ENCODE data around the gene SP2.
A peak's percentile ranks its signal among the peaks of the same experiment; 100 is the strongest.

The SP2 gene

DNA sequence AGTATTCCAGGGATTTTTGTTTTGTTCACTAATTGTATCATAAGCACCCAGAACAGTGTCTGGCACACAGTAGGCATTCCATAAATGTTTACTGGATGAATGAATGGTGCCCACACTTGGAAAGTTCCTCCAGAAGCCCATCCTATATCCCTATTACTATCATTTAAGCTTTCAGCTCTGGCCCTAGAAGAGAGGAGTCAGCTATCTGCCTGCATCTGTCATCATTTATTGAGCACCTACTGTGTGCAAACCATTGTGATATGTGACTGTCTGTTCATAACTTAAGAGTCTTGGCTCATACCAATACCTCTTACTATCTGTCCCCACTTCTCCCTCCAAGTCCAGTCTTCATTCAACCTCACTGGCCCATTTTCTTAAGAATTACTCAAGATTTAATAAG is 25.0 kb upstream of the SP2 start:
- DNase-seq, result no peak

DNA sequence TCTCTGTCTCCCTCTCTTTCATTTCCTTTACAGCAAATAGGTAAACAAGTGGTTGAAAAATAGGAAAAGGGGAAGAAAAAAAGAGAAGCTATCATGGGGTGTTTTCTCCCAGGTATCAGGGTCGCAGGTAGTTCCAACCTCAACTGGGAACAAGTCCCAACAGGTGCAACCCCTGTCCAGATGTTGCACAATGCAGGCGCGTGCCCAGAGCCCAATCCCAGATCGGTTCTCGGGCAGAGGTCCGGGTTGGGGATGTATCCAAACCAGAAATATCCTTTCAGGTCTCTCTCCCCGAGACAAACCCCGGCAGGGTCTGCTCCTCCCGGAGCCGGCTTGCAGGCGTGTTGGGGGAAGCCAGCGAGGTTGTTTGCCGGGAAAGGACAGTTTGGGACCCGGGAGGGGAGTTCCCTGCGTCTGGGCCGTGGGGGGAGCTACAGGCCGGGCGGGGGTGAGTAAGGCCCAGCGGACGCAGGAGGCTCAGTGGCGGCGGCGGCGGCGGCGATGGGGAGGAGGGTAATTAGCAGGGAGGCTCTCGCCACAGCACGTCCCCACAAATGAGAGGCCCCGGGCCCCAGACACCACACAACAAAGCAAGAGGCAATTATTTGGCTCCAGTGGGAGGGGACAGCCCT is 23.9 kb upstream of the SP2 start:
- no peak for DNase-seq

DNA sequence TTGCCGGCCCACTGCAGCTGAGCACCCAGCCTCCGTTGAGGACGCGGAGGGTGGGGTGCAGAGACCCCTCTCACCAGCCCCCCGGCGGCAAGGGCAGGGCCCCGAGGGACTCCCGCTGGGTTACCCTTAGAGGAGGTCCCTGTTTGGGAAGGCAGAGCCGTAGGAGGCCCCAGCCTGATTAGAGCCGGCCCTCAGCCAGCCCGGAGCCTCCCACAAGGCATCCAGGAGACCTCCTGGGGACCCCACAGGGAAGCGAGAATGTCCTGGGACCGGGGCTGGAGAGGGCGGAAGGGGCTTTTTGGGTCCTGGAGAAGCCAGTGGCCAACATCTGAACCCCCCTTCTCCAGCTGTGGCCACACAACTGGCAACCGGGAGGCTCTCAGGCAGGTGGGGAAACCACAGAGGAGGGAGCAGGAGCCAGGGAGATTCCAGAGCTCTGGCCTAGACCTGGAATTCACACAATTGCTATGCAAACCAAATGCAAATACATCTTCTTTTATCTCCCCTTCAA is 23.3 kb upstream of the SP2 start:
- DNase-seq, result no peak

DNA sequence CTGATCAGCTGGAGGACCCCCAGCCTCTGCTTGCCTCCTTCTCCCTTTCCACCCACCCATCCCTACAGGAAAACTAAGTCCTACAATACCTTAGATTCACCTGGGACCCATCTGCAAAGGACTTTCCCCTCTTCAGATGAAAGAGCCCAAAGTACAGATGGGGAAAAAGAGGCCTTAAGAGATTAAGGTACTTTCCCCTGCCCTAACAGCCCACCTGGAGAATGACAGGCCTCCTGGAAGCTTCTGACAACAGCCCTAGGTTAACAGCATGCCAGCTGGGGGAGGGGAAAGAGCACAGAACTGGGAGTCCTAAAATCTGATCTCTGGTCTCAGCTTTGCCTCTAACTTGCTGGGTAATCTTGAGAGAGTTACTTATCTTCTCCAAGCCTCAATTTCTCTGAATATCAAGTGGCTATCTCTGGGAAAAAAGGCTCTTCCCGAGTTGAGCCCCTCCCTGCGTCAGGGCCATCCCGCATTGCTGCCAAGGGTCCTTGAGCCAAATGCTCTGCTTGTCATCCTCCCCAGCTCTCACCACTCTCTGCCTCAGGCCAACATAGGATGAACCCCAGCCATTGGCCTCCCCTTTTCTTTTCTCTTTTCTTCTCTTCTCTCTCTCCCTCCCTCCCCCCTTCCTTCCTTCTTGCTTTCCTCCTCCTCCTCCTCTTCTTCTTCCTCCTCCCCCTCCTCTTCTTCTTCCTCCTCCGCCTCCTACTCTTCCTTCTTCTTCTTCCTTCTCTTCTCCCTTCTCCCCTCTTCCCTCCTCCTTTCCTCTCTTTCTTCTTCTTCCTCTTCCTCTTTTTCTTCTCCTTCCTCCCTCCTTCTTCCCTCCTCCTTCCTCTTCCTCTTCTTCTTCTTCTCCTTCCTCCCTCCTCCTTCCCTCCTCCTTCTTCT is 22.6 kb upstream of the SP2 start:
- DNase-seq, result no peak

DNA sequence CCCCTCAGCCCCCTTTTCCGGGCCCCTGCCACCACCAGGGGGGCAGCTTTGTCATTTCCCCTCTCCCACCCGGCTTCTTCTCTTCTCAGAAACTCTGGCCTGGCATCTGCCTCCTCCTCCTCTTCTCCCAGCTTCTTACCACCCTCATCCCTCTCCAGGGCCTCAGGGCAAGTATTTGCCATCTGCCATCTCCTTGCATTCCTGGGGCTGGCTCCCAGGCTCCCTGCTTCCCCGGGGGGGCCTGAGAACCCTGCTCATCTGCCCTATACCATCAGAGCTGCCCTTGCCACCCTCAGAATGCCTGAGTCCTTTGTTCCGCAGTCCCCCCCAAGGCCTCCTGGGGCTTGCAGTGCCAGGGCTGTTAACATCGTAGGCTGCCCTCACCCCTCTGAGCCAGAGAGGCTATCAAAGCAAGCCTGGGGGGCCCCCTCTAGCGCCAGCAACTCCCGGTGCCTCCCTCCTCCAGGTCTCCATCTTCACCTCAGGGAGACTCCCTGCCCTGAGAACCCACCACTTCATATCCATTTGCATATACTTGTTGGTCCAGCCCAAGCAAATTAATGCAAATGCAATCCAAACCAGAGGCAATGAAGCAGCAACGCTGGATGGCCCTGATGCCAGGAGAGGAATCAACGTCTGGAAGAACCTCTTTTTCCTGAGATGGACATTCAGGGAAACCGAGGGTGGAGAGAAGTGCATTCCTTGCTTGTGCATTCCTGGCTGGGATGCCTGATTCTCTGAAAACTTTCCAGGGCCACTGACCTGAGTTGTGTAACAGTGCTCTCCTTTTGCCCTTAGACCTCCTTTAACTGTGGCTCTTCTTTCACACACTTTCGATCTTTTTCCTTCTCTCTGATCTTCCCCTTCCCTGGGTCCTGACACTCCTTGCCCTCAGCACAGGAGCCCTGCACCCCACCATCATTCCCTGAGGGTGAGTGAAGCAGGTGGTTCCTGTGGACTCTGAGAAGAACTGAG is 20.7 kb upstream of the SP2 start:
- no peak for DNase-seq

DNA sequence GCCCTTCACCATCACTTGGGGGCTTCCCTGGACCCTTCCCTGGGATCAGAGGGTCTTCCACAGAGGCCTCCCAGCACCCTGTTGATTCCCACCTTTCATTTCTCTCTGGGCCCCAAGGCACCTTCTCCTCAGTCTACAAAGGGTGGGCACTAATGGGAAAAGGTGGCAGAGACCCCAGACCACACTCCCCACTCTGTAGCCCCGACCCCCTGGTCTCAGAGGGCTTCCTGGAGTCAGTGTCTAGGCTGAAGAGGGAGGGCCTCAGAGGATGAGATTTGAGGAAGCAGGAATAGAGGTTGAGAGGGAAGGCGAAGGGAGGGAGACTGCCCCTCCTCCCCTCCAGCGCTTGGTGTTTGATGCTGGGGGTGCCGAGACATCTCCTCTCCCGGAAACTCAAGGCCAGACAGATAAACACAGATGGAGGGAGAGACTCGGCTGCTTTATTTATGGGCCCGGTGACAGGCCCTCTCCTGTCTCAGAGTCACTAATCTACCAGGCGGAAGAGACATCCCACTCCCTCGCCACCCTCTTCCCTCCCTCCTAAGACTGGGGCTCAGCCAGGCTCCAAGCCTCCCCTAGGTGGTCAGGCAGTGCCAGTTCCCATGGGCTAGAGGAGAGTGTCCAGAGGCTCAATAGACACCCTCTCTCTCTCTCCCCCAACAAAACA is 18.5 kb upstream of the SP2 start:
- DNase-seq, result no peak

DNA sequence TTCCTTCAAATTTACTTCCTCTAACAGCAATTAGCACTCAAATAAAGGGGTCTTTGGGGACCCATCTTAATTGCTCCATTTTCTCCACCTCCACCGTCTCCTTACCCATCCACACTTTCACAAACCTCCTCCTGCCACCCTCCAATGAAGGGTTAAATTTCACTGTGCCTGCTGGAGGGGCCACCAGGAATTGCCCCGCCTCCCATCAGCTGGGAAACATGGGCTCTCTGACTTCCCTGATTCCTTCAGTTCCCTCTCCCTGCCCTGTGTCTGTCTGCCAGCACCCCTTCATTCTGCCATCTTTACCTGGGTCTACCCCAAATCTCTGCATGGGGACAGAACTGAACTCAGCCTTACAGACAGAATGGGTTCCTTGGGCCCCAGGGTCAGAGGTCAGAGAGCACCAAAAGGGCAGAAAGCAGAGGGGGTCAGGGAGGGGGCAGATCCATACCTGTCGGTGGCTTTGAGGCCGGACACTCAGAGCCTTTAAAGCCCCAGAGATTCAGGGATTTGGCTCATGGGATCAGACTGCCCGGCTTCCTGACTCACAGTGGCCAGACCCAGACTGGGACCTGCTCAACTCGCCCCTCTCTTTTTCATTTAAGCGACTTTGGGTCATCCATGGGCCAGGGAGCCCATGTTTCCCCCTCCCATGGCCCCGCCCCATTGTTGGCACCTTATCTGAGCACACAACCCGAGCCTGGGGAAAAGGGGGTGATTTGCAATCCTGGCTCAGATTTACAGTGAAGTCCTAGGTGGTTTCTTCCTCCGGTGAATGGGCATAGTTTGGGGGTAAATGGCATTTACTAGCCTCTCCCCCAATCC is 17.6 kb upstream of the SP2 start:
- DNase-seq, result no peak

DNA sequence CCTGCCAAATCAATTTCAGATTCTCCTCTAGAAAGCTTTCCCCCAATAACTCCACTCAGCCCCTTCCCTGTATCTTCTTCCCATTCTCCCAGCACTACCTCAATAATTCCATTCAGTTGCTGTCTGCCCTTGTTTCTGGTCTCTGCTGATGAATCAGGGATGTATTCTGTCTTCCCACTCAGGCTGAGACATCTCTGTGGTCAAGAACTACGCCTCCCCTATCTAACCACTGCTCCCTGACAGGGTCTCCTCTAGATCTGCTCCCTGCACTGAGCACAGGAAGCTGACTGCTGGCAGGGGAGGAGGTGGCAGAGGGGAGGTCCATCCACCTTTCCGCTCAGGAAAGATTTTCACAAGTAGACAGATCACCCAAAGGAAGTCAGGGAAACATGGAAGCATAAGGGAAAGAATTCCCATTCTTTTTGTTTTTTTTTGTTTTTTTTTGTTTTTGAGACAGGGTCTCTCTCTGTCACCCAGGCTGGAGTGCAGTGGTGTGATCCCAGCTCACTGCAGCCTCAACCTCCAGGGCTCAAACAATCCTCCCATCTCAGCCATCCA is 16.9 kb upstream of the SP2 start:
- no peak for DNase-seq

DNA sequence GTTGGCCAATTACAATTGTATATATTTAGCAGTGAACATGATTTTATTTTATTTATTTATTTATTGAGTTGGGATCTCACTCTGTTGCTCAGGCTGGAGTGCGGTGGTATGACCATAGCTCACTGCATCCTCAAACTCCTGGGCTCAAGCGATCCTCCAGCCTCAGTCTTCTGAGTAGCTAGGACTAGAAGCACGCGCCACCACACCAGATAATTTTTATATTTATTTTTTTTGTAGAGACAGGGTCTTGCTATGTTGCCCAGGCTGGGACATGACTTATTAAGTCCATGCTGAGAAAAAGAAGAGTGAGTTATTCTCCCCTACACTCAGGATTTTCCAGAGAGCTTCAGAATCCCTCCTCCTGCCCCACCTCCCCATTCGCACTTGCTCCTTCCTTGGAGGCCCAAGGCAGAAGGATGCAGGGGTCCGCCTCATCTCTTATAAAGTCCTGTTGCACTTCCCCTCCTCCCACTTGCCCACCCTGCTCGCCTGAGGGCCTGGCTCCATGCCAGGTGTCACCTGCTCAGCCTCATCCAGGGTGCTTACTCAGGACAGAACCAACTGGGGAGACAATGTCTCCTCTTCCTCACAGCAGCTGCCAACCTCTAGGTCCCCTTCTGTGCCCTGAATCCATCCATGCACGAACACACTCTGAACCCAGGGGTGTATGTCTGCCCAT is 16.1 kb upstream of the SP2 start:
- DNase-seq, result no peak

DNA sequence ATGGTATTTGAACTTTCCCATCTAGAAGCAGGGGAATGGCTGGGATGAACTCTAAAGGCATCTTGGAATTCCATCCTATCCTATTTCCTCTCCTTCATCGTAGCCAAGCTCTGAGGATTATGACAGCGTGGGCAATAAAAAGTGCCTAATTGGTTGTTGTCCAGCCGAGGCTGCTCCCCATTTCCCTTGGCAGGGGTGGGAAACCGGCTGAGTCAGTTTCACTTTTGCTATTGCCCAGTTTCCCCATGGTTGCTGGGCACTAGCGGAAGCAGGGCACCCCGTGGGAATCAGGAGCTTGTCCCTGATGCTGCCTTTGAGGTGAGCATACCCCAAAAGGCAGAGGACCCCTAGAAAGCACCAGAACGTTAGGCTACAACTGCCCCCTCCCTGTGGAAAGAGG is 13.8 kb upstream of the SP2 start:
- no peak for DNase-seq

DNA sequence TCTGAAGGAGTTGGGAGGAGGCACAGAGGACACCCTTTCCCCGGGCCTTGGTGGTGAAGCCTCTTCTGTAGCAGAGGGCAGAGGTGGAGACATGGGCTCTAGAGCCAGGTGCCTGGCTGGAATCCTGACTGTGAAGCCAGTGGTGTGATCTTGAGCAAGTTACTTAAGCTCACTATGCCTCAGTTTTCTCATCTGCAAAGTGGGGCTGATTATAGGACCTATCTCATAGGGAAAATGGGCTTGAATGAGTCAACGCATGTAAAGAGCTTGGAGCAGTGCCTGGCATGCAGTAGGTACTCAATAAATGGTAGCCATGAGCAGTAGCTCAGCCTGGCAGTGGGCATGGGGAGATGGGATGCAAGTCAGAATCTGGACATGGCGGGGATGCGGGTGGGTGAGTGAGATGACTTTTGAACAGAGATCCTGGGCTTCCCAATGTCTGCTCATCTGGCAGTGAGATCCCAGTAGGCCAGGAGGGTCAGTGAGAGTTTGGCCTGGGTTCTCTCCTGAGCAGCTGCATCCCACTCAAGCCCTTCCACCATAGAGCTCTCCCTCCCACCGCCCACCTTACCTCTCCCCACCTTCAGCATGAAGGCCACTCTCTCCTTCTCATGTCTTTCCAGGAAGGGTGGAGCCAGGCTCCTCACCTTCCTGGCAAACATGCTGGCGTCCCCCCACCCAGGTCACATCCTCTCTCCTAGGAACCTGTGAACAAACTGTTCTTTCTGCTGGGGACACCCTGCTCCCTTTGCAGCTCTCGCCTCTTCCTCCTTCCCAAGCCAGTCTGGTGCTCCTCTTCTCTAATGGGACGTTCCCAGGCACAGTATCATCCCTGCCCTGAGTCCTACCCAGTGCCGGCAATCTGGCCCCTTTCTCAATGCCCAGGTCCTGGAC is 13.1 kb upstream of the SP2 start:
- DNase-seq, result no peak

DNA sequence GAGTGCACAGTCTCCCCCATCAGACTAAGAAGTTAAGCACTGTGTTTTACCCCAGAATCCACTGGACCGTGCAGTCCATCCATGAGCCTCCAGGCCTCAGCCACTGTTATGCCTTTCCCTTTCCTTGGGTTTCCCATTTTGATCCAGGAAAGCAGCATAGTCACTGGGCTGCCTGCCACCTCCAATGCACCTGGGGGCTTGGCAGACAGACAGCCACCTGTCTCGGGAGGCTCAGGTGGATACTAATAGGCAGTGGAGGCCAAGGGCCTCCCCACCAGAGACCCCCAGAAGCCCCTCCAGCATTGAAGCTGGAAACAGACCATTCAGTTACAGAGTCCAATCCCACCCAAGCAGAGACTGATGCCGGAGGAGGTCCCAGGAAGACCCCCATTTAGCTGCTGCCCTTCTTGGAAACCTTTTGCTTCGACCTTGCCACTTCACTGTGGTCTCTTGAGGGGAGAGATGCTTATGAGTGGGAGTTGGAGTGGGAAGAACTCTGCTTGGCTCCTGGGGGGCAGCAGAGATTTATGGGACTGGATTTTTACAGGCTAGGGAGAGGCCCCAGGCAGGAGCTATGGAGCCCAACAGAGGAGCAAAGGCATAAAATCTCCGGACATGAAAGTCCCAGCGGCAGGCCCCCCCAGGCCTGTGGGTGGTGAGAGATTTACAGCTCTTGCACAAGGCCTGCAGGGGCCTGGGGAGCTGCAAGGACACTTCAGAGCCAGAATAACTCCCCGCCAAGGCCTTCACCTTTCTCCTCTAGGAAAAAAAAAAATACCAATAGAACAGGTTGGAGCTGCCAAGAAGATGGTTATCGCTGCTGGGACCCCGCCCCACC is 12.2 kb upstream of the SP2 start:
- DNase-seq, result no peak

DNA sequence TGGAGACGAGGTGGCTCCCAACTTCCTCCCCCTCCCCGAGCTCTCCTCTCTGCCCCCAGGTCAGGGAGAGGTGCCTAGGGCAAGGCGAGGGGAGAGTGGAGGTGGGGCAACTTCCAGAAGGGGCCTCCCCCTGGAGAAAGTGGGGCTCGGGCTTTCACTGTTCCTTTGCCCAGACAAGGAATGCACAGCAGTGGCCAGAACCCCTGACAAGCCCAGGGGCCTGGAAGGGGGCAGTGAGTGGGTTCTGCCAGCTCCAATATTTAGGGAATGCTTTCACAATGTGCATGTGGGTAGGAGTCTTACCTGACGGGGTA is 11.7 kb upstream of the SP2 start:
- DNase-seq, result no peak

DNA sequence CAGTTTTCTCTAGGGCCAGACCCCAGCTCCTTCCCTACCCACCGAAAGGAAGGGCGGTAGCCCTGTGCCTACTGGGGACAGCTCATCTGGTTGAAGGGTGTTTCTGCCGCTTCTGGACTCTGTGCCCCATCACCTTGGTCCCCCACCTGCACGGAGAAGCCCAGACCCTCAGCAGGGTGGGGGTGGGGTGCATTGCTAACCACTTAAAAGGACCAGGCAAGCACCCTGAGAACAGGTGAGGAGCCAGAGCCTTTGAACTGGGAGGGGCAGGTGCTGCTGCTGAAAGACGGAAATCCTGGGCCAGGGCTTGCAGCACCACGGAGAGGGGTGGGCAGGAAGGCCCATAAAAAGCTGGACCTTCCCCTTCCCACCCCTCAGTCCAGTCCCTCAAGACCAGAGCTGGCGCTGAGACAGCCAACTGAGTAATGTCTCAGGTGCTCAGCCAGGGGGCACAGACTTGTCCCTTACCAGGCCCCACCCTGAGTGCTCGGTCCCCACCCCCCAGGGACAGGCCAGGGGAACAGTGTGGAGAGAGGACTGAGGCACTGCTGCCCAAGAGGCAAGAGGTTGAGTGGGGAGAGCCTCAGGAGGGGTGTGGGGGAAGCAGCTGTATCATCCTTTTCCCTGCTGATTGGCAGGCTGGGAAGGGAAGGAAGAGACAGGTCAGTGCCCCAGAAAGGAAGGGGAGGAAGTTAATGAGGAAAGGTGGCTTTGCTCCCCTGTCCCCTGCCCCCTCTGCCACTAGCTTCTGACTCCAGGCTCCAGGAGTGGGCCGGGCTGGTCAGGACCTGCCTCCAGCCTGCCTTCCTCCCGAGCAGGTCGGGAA is 10.9 kb upstream of the SP2 start:
- DNase-seq, result no peak

DNA sequence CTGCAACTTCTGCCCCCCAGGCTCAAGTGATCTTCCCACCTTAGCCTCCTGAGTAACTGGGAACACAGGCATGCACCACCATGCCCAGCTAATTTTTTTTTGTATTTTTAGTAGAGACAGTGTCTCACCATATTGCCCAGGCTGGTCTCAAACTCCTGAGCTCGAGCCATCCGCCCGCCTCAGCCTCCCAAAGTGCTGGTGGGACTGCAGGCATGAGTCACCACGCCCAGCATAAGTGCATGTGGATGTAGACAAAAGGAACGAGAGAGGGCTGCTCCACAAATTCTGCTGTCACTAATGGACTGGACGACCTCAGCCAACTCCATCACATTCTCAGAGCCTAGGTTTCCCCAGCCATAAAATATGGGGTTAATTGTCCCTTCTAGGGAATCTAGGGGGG is 7.7 kb upstream of the SP2 start:
- DNase-seq, result no peak

DNA sequence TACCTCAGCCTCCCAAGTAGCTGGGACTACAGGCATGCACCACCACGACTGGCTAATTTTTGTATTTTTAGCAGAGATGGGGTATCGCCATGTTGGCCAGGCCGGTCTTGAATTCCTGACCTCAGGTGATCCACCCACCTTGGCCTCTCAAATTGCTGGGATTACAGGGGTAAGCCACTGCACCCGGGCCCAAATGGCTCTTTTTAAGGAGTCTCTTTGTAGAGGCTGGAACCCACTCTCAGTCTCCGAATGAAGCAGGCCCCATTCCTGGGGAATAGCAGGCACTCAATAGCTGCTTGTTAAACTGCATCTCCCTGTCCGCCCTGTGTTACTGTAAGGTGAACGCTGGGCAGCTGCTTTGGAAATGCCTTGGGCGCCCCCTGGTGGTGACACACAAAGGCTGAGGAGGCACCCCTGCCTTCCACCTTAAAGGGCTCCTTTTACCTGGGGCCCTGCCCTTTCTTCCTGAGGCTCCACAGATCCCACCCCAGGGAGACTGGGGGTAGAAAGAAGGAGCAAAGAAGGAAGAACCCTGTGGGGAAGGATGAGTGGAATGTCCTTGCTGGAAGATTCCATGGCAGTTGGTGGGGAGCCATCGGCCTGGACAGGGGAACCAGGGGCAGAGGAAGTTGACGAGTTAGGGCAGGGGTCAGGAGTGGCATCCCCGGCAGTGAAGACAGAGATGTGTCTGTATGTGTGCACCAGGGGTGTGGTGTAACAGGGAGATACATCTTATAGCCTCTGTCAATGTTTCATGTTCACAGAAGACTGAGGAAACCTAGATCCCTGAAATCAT is 6.1 kb upstream of the SP2 start:
- peak; percentile 92 for DNase-seq

DNA sequence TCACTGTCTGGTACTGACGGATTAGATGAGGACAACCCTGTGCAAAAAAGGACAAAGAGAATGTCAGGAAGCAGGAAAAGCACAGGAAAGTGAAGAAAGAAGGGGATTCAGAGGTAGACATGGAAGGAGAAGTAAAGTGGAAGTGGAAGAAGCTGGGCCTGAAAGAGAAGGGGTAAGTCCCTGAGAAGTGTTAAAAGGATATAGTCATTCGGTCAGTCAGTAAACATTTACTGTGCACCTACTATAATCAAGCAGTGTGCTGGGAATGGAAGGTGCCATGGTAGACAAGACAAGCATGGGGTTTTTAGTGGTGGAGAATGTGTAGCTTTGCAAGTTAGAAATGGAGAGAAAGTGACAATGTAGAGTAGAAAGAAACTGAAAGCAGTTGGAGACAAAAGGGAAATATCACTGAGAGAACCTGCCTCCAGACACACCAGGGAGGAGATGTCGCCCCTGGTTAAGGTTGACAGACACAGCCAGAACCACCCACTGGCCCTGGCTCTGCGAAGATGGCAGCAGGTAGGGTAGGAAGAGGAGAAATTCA is 4.4 kb upstream of the SP2 start:
- no peak for DNase-seq

All from activated CD4-positive, alpha-beta T cell treated with anti-CD3 and anti-CD28 coated beads, Interleukin-2, Interleukin-6, amounts not matched to agents 100 ng/mL and 50 ng/mL, durations not matched to agents 16 hours and 8 hours (primary cell).